Subcutaneous abdominal adipose tissue (tissue), 5 donors: ENCODE measurements around the gene BCL2L15.

Source experiments
- H3K27ac ChIP-seq: one replicate; pipeline ENCODE4 v1.7.0; 2013; ENCODE audit warnings: low read depth, mild to moderate bottlenecking, inconsistent platforms, low read length, moderate library complexity
- H3K27me3 ChIP-seq, 5 donors: one replicate each; pipeline ENCODE4 v1.7.0; 2013; ENCODE audit warnings: low read length in 5 of 5, inconsistent platforms in 1 of 5; ENCODE audit not compliant: control insufficient read depth in 5 of 5, insufficient read depth in 4 of 5
- H3K36me3 ChIP-seq, 5 donors: one replicate each; pipeline ENCODE4 v1.7.0; 2013; ENCODE audit warnings: low read length in 5 of 5; ENCODE audit not compliant: control insufficient read depth in 5 of 5, insufficient read depth in 5 of 5
- H3K4me1 ChIP-seq, 5 donors: one replicate each; pipeline ENCODE4 v1.7.0; 2013; ENCODE audit warnings: low read length in 5 of 5, mild to moderate bottlenecking in 3 of 5, moderate library complexity in 1 of 5; ENCODE audit not compliant: control insufficient read depth in 5 of 5, insufficient read depth in 5 of 5
- H3K4me3 ChIP-seq, 5 donors: one replicate each; pipeline ENCODE4 v1.7.0; 2013; ENCODE audit warnings: low read length in 5 of 5, low read depth in 1 of 5
- H3K9ac ChIP-seq, 5 donors: one replicate each; pipeline ENCODE4 v1.7.0; 2013; ENCODE audit warnings: low read length in 5 of 5, mild to moderate bottlenecking in 4 of 5, moderate library complexity in 3 of 5
- H3K9me3 ChIP-seq, 5 donors: one replicate each; pipeline ENCODE4 v1.7.0; 2013; ENCODE audit warnings: low read length in 5 of 5; ENCODE audit not compliant: control insufficient read depth in 5 of 5
- donor health status: healthy.
- donor health status: healthy.
- donor health status: healthy.
- donor health status: healthy.
- donor health status: healthy.

BCL2L15 gene

GRCh38 chr1:113912594-113913311 lies 25.4 kb upstream of the BCL2L15 start:
- Histone ChIP-seq H3K9me3 (no peaks in the 10 kb centered on the region), H3K9ac (peak overlapping the region in 1 of 5 donors; percentile 15), H3K4me3 (peak overlapping the region in 1 of 5 donors; percentile 1), H3K27ac (peak overlapping the region; percentile 52), H3K4me1 (peaks cover 0 to 16% (median 11%) of the 10 kb centered on the region in 5 donors), H3K36me3 (peaks cover 2 to 41% (median 30%) of the 10 kb centered on the region in 5 donors), H3K27me3 (no peaks in the 10 kb centered on the region)

DNA sequence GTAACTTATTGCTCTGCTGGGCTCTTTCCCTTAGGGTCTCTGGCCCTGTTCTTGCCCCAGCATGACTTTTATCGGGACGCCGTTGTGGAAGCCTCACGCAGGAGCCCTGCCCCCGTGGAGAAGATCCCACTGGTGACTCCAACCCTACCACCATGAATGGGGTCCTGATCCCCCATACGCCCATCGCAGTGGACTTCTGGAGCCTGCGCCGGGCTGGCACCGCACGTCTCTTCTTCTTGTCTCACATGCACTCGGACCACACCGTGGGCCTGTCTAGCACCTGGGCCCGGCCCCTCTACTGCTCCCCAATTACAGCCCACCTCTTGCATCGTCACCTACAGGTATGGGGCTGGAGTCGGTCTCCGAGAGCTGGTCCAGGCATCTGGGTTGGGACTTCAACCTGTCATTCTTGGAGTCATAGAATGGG lies 18.1 kb upstream of the BCL2L15 start:
- Histone ChIP-seq H3K36me3 (peaks cover 7 to 37% (median 23%) of the 10 kb centered on the region in 5 donors), H3K4me1 (peaks cover 9 to 30% (median 25%) of the 10 kb centered on the region in 5 donors), H3K9me3 (no peaks in the 10 kb centered on the region), H3K4me3 (peak overlapping the region; percentile 86 to 93 (median 91)), H3K27me3 (no peaks in the 10 kb centered on the region), H3K9ac (peak overlapping the region; percentile 81 to 97 (median 89)), H3K27ac (peak overlapping the region; percentile 98)

DNA sequence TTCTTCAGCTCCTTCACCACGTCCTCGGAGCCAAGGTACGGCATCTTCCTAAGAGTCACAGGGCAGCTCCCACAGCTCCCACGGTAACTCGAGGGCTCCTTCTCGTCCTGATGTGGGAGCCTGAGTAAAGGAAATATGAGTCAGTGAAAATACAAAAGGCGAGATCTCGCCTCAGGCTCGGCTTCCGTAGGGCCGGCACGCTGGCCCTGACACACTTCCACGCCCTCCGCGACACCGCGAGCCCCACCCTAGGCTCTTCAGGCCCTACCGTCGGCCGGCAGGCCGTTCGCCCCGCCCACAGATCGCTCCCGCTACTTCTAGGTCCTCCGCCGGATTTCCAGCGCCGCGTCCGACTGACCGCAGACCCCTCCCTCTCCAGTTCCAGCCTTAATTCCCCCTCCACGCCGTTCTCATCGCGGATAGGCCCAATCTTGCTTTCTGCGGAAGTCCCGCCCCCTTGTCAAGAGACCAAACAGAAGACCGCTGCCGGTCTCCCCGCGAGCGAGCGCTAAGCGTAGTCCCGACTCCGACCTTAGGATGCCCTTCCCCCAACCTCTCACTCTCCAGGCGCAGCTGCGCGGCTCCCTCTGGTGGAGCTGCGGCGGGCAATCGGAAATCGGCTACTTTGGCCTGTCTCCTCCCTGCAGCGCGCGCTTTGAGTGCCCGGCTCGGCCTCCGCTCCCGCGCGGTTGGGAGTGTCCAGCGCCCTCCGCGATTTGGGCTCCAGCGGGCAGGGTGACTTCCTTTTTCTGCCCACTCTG lies 17.5 kb upstream of the BCL2L15 start, which contains the start of the genes AP4B1 and DCLRE1B:
AP4B1 (minus strand) TSS at position 126 of the 761 bp plus-strand sequence; CDS start at position 44, 82 bp downstream.
DCLRE1B (plus strand) TSS at position 653 of the 761 bp plus-strand sequence. CDS start 261 bp downstream, outside the sequence.
- Histone ChIP-seq H3K4me3 (peak within 1 kb of the TSS; percentile 86 to 99 (median 91)), H3K27me3 (no peaks in the 10 kb centered on the region), H3K9ac (peak within 1 kb of the TSS; percentile 87 to 99 (median 95)), H3K4me1 (peaks cover 9 to 30% (median 25%) of the 10 kb centered on the region in 5 donors), H3K36me3 (peaks cover 7 to 36% (median 22%) of the 10 kb centered on the region in 5 donors), H3K27ac (peak within 1 kb of the TSS; percentile 98), H3K9me3 (no peaks in the 10 kb centered on the region)

DNA sequence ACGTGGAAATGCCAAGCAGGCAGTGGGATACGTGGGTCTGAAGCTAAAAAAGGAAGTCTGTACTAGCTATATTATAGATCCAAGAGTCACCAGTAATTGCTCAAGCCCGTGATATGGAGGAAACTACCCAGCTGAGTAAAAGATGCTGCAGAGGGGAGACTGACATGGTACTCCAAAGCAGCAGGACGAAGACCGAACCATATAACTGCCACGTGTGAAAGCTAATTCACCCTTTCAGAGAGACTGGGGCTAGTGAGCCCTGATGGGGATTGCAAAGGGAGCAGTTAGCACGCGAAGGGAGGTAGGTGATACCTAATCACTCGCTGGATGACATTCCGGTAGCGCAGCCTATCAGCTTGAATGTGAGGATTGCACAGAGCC lies 16.9 kb upstream of the BCL2L15 start:
- Histone ChIP-seq H3K9ac (peak overlapping the region; percentile 71 to 99 (median 89)), H3K36me3 (peaks cover 7 to 38% (median 26%) of the 10 kb centered on the region in 5 donors), H3K27ac (peak overlapping the region; percentile 98), H3K27me3 (no peaks in the 10 kb centered on the region), H3K4me1 (peaks cover 9 to 30% (median 26%) of the 10 kb centered on the region in 5 donors), H3K9me3 (no peaks in the 10 kb centered on the region), H3K4me3 (peak overlapping the region; percentile 86 to 99 (median 90))

DNA sequence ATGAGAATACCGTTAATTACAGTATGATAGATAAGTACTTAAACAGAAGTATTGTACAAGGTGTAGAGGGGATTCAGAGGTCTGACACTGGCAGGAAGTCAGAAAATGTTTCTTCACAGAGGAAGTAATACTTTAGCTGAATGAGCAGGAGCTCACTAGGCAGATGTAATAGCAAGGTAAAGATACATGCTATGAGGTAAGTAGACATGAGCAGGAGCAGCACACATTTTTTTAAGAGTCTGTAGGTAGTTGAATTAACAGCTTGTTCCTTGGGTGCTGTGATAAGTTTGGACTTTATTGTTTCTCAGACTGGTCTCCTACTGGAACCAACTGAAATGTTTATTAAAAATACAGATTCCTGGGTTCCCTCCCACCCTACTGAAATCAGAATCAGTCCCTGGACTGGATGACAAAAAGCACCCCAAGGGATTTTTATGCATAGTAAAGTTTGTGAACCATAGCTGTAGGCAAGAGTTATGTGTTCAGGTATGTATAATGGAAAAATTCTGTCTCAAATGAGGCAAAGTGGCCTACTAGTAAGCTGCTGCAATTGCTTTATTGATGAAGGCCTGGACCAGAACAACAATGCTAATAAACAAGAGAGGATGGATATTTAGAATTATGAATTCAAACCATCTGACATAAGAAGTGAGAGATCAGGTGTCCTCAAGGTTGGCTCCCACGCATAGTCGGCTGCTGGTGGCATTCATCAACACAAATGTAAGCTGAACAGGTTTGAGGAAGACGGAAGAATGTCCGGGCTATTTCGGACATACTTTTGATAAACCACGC lies 16.3 kb upstream of the BCL2L15 start:
- Histone ChIP-seq H3K9me3 (no peaks in the 10 kb centered on the region), H3K36me3 (peaks cover 10 to 37% (median 24%) of the 10 kb centered on the region in 5 donors), H3K27me3 (no peaks in the 10 kb centered on the region), H3K27ac (peak overlapping the region; percentile 98), H3K9ac (peak overlapping the region; percentile 71 to 99 (median 89)), H3K4me3 (peak overlapping the region; percentile 86 to 99 (median 90)), H3K4me1 (peaks cover 9 to 31% (median 26%) of the 10 kb centered on the region in 5 donors)

GRCh38 chr1:113901191-113901590 lies 13.8 kb upstream of the BCL2L15 start:
- Histone ChIP-seq H3K27ac (no peak overlapping the region), H3K9me3 (no peaks in the 10 kb centered on the region), H3K9ac (no peak overlapping the region), H3K27me3 (no peaks in the 10 kb centered on the region), H3K4me3 (no peak overlapping the region), H3K4me1 (peaks cover 9 to 31% (median 21%) of the 10 kb centered on the region in 5 donors), H3K36me3 (peaks cover 22 to 47% (median 28%) of the 10 kb centered on the region in 5 donors)

GRCh38 chr1:113899111-113899510 lies 11.7 kb upstream of the BCL2L15 start:
- H3K27me3 ChIP-seq: no peaks in the 10 kb centered on the region
- peaks cover 3 to 17% (median 10%) of the 10 kb centered on the region in 5 donors for H3K4me1 ChIP-seq
- H3K27ac ChIP-seq: no peak overlapping the region
- H3K36me3 ChIP-seq: peaks cover 34 to 68% (median 47%) of the 10 kb centered on the region in 5 donors
- H3K9me3 ChIP-seq: no peaks in the 10 kb centered on the region
- no peak overlapping the region for H3K9ac ChIP-seq
- H3K4me3 ChIP-seq: no peak overlapping the region

DNA sequence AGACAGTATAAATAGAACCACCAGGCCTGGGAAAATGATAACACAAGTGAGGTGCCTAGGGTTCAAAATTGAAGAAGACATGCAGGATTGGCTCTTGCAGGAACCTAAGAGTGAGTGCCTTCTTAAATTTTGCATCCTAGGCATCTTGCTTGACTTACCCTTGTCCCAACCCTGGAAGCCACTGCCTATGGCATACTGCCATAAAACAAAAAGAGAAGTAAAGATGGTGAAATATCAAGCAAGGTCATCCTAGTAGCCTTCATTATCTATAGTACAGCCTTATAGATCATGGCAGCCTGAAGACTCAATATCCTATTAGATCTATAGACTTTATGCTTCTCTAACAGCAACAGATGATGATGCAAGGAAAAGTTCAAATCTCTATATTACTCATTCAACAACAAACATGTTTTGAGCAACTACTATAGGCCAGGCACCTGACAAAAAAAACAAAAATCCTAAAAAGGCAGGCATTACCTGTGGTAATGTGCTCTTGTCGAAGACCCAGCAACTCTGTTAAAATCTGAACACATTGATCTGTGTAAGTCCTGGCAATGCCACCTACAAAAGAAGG lies 10.9 kb upstream of the BCL2L15 start:
- Histone ChIP-seq H3K36me3 (peaks cover 36 to 68% (median 47%) of the 10 kb centered on the region in 5 donors), H3K27me3 (no peaks in the 10 kb centered on the region), H3K27ac (no peak overlapping the region), H3K4me1 (peaks cover 0 to 9% (median 2%) of the 10 kb centered on the region in 5 donors), H3K9me3 (no peaks in the 10 kb centered on the region), H3K4me3 (no peak overlapping the region), H3K9ac (no peak overlapping the region)

- no peak overlapping the region for H3K4me3 ChIP-seq
- H3K9ac ChIP-seq: no peak overlapping the region
- no peaks in the 10 kb centered on the region for H3K27me3 ChIP-seq
- peaks cover 29 to 60% (median 41%) of the 10 kb centered on the region in 5 donors for H3K36me3 ChIP-seq
- H3K4me1 ChIP-seq: peaks cover 0 to 9% (median 0%) of the 10 kb centered on the region in 5 donors
- no peaks in the 10 kb centered on the region for H3K9me3 ChIP-seq
- no peak overlapping the region for H3K27ac ChIP-seq
These were observed 8.6 kb upstream of the BCL2L15 start for GRCh38 chr1:113895961-113896360.
